Measurements from ENCODE around the gene FILIP1L.

- TF ChIP-seq EZH2 (IDR thresholded peaks at IDR 0.05; ENCODE audit: borderline replicate concordance, low read depth, low read length, poor library complexity, severe bottlenecking): no peak
- TF ChIP-seq CTCF (conservative IDR thresholded peaks at IDR 0.05; ENCODE audit: low read depth, low read length): no peak
These were observed 142.5 kb downstream of the FILIP1L start for GRCh38 chr3:99971761-99972160.
